ENCODE measurements around the gene GADL1.

GRCh38 chr3:30811151-30811795, 83.2 kb downstream of the GADL1 start:
- TF ChIP-seq, protein P1, sequence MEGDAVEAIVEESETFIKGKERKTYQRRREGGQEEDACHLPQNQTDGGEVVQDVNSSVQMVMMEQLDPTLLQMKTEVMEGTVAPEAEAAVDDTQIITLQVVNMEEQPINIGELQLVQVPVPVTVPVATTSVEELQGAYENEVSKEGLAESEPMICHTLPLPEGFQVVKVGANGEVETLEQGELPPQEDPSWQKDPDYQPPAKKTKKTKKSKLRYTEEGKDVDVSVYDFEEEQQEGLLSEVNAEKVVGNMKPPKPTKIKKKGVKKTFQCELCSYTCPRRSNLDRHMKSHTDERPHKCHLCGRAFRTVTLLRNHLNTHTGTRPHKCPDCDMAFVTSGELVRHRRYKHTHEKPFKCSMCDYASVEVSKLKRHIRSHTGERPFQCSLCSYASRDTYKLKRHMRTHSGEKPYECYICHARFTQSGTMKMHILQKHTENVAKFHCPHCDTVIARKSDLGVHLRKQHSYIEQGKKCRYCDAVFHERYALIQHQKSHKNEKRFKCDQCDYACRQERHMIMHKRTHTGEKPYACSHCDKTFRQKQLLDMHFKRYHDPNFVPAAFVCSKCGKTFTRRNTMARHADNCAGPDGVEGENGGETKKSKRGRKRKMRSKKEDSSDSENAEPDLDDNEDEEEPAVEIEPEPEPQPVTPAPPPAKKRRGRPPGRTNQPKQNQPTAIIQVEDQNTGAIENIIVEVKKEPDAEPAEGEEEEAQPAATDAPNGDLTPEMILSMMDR (IDR thresholded peaks at IDR 0.05) = no peak
- no peak for TF ChIP-seq POLR2A (IDR thresholded peaks at IDR 0.05)

Measured in tibial nerve (tissue), 3 donors.